Cerebellar nuclear complex (tissue), 1 donor: ENCODE results near the gene LEFTY1.
"Not testable (repeated sequence)": the region's sequence is repeated elsewhere in the genome, so short reads cannot be mapped to it uniquely, and the experiment has no call there.

Source experiments
- DNase-seq, 2 experiments: peaks; one replicate each; lab custom pipeline; 2025; lab: John Stamatoyannopoulos, UW

Gene LEFTY1

DNA sequence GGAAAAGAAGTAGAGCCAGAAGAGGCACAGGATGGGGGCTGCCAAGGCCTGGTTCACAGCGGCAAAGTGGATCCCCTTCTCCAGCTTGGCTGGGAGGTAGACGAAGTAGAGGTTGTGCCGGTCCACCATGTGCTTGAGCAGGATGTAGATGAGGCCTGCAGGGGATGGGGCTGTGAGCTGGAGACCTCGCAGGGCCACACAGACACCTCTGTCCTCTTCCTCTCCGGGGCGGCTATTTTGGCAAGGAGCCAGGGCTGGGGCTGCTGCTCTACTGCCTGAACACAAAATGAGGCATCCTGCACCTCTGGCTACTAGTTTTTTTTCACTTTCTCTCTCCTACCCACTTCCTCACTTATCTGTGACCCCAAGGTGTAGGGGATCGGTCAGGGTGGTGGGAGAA, 39.0 kb downstream of the LEFTY1 start:
- DNase-seq, result no peak

DNA sequence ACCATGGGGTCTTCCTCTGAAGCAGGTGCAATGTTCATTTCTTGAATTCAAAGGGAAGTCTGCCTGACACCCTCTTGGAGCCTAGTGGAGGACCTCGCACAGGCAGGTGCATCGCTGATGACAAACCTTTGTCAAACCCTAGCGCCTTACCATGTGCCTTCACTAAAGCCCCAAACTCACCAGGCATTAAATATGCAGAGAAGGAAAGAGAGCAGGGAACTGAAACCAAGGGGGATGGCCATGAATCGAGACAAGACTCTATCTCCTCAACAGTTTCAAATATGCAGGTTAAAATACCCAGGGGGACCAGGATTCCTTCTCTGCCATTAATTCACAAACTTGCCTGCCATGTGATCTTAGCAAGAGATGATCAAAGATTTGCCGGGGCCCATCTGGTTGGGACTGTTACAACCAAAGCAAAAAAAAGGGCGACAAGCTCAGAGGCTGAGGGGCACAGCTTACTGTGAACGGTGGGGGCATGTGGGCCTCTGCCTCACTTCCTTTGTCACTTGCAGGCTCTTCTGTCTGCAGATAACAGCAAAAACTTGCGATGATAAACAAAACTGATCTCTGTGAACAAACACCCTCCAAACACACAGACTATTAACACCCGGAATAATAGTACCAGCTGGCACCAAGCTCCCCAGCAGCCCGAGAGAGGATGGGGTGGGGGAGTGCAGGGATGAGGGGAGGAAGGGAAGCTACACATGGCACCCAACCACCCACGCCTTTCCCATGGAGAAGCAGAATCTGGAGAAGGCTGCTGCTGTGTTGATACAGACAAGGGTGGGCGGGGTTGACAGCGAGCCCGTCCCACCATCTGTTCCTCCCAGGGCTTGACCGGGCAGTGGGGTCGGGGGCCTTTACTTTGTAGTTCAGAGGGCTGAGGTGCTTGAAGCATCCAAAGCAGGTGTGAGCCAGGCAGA, 40.7 kb downstream of the LEFTY1 start:
- DNase-seq, result no peak

DNA sequence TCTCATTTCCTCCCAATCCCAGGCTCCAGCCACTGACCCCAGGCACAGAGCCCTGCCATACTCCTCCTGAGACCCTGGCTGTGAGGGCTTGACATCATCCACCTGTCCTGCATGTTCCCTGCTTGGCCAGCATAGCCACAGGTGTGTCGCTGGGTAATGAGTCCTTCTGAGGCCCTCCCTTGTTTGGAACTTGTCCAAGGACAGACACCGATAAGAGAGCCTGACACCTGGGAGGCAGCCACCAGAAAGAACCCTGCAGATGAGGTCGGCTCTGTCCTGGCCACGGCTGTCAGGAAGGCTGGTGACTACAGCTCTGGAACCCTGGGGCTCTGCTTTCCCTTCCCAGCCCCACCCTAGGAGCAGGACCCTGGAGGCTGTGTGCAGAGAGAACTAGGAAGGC, 41.3 kb downstream of the LEFTY1 start:
- DNase-seq, result no peak

GRCh38 chr1:225846331-225847310, 42.3 kb downstream of the LEFTY1 start:
- DNase-seq, result no peak

- DNase-seq, result no peak
Observed at GRCh38 chr1:225845571-225846259, 43.2 kb downstream of the LEFTY1 start.

DNA sequence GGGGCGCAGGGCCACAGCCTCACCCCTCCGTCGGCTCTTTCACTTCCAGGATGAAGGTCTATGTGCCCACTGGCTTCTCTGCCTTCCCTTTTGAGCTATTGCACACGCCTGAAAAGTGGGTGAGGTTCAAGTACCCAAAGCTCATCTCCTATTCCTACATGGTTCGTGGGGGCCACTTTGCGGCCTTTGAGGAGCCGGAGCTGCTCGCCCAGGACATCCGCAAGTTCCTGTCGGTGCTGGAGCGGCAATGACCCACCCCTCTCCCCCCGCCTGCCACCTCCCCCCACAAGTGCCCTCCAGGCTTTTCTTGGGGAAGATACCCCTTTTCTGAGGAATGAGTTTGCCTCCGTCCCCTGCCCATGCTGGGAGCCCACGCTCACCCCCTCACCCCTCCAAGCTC, 43.8 kb downstream of the LEFTY1 start:
- no peak for DNase-seq

DNA sequence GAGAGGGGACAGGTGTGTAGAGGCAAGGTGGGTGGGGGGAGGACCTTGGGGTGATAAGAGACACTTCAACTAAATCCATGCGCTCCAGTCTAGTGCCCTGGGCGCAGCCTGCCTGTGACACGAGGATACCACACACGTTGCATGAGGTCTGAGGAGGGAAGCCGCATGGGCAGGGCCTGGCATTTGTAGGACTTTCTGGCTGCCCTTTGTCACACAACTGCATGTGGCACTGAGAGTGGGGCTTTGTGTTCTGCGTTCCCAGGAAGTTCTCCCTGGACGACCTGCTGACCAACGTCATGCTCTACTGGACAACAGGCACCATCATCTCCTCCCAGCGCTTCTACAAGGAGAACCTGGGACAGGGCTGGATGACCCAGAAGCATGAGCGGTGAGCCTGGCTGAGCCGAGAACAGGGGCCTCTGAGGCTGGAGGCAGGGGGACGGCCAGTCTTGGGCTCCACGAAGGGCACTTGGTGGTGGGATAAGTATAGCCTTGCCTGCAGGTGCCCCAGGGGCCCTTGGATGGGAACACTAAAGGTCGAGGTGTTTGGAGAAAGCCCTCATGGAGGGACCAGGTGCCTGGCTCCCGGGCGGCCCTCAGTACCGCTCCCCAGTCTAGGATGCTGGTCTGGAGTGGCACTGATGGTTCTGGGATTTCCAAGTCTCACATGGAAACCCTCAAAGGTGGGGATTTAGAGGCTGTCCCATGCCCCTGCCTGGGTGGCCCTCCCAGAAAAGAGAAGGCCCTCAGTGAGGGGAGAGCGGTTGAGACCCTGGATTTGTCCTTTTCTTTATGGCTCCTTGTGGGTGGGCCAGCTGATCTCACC, 44.5 kb downstream of the LEFTY1 start:
- no peak for DNase-seq

DNA sequence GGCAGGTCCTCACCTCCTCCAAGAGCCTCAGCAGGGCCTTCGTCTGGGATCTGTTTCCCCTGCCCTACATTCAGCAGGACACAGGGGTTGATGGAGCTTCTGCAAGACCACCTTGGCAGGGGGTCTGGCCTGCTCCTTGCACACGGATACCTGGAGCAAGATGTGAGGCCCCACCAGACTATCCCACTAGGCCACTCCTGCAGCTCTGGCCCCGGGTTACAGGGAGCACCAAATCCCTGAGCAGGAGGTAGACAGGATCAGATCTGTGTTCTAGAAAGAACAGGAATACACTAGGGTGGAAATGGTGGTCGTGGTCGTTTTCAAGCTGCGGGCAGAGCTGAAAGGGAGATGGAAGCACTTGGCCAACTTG, 45.5 kb downstream of the LEFTY1 start:
- DNase-seq, result no peak

GRCh38 chr1:225842788-225843425, 46.0 kb downstream of the LEFTY1 start:
- DNase-seq, result no peak

- no peak for DNase-seq
Observed at GRCh38 chr1:225842074-225842473, 46.9 kb downstream of the LEFTY1 start.

DNA sequence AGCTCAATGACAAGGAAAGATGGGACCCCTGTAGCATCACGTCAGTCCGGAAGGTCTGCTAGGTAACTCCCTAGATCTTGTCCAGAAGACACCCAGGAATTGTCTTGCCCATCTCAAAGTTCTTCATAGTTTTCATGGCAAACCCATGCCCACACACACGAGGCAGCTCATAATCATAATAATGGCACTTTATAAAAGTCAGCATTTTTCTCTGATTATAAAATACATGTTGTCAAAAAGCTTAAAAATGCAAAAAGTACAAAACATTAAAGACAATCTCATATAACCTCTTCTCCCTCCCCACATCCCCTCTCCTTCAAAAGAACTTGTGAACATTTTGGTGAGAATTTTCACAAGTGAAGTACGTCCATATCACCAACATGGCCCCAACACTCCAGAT, 48.2 kb downstream of the LEFTY1 start:
- no peak for DNase-seq

GRCh38 chr1:225840223-225840610, 48.7 kb downstream of the LEFTY1 start:
- no peak for DNase-seq

GRCh38 chr1:225838793-225839192, 50.2 kb downstream of the LEFTY1 start:
- DNase-seq, result no peak

DNA sequence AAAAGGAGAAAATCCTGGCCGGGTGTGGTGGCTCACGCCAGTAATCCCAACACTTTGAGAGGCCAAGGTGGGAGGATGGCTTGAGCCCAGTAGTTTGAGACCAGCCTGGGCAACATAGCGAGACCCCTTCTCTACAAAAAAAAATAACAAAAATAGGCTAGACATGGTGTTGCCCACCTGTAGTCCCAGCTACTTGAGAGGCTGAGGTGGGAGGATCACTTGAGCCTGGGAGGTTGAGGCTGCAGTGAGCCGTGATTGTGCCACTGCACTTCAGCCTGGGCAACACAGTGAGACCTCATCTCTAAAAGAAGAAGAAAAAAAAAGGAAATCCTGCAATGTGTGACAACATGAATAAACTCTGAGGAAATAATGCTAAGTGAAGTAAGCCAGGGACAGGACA, 52.6 kb downstream of the LEFTY1 start:
- DNase-seq, result not testable (repeated sequence)
